ENCODE data around the gene CFAP299. TPM values are rescaled to one million over a fixed set of nuclear protein-coding genes. Genes with fewer than 3 reads are reported as not detected.

CFAP299 gene
- total RNA-seq, 2 donors from 2014 or later, result 0.17 TPM; not detected in 1

- DNase-seq (ENCODE audit: low spot score), result no peak
- H3K36me3 ChIP-seq, result no peaks in the 10 kb centered on the region
Observed at GRCh38 chr4:80492761-80493160, 157.2 kb downstream of the CFAP299 start.

GRCh38 chr4:80495865-80496264 is 160.3 kb downstream of the CFAP299 start:
- Histone ChIP-seq H3K27me3 (replicated peaks; ENCODE audit: insufficient read depth) (no peaks in the 10 kb centered on the region), H3K4me1 (replicated peaks) (no peaks in the 10 kb centered on the region), H3K4me3 (no peak overlapping the region), H3K9me3 (no peaks in the 10 kb centered on the region), H3K27ac (no peak overlapping the region), H3K36me3 (no peaks in the 10 kb centered on the region)
- WGBS, result 55% methylated on average over 1 of the region's 1 CpG
- intact Hi-C loops (cut with DNase I), result no loop called here
- TF ChIP-seq POLR2A (IDR thresholded peaks at IDR 0.05) (no peak), CTCF (IDR thresholded peaks at IDR 0.05) (no peak), POLR2AphosphoS5 (IDR thresholded peaks at IDR 0.05) (no peak)
- no peak for DNase-seq (ENCODE audit: low spot score)

More at GRCh38 chr4:80492761-80493160, 157.2 kb downstream of the CFAP299 start:
- TF ChIP-seq POLR2A (IDR thresholded peaks at IDR 0.05) (no peak), CTCF (IDR thresholded peaks at IDR 0.05) (no peak), POLR2AphosphoS5 (IDR thresholded peaks at IDR 0.05) (no peak)
- no peaks in the 10 kb centered on the region for H3K4me1 ChIP-seq (replicated peaks)
- H3K27me3 ChIP-seq (replicated peaks; ENCODE audit: insufficient read depth), result no peaks in the 10 kb centered on the region
- H3K27ac ChIP-seq, result no peak overlapping the region
- 55% methylated on average over 1 of the region's 1 CpG for WGBS
- H3K4me3 ChIP-seq, result no peak overlapping the region
- intact Hi-C loops (cut with DNase I), result no loop called here
- no peaks in the 10 kb centered on the region for H3K9me3 ChIP-seq

- intact Hi-C loops (cut with DNase I), result no loop called here
- 96% methylated on average over 1 of the region's 1 CpG for WGBS
- no peak overlapping the region for H3K4me3 ChIP-seq
- no peaks in the 10 kb centered on the region for H3K36me3 ChIP-seq
- TF ChIP-seq POLR2AphosphoS5 (IDR thresholded peaks at IDR 0.05) (no peak), CTCF (IDR thresholded peaks at IDR 0.05) (no peak)
- H3K9me3 ChIP-seq, result no peaks in the 10 kb centered on the region
- H3K27ac ChIP-seq, result no peak overlapping the region
- DNase-seq (ENCODE audit: low spot score), result no peak
- H3K4me1 ChIP-seq (replicated peaks), result no peaks in the 10 kb centered on the region
- no peaks in the 10 kb centered on the region for H3K27me3 ChIP-seq (replicated peaks; ENCODE audit: insufficient read depth)
Observed at GRCh38 chr4:80498725-80499124, 163.2 kb downstream of the CFAP299 start.

- WGBS, result 23% methylated on average over 4 of the region's 4 CpGs
- DNase-seq (ENCODE audit: low spot score), result no peak
- TF ChIP-seq CTCF (IDR thresholded peaks at IDR 0.05) (no peak), POLR2AphosphoS5 (IDR thresholded peaks at IDR 0.05) (no peak), POLR2A (IDR thresholded peaks at IDR 0.05) (no peak)
Observed at GRCh38 chr4:80500613-80501012, 165.1 kb downstream of the CFAP299 start.

GRCh38 chr4:80507077-80507476 is 171.5 kb downstream of the CFAP299 start:
- H3K36me3 ChIP-seq, result no peaks in the 10 kb centered on the region
- no peak overlapping the region for H3K4me3 ChIP-seq
- TF ChIP-seq CTCF (IDR thresholded peaks at IDR 0.05) (no peak), POLR2AphosphoS5 (IDR thresholded peaks at IDR 0.05) (no peak), POLR2A (IDR thresholded peaks at IDR 0.05) (no peak)
- H3K4me1 ChIP-seq (replicated peaks), result no peaks in the 10 kb centered on the region
- H3K9me3 ChIP-seq, result no peaks in the 10 kb centered on the region
- H3K27me3 ChIP-seq (replicated peaks; ENCODE audit: insufficient read depth), result no peaks in the 10 kb centered on the region
- WGBS, result 80% methylated on average over 1 of the region's 1 CpG
- DNase-seq (ENCODE audit: low spot score), result no peak
- no peak overlapping the region for H3K27ac ChIP-seq
- intact Hi-C loops (cut with DNase I), result no loop called here

More at GRCh38 chr4:80500613-80501012, 165.1 kb downstream of the CFAP299 start:
- no peaks in the 10 kb centered on the region for H3K9me3 ChIP-seq
- intact Hi-C loops (cut with DNase I), result no loop called here
- H3K4me3 ChIP-seq, result no peak overlapping the region
- H3K27me3 ChIP-seq (replicated peaks; ENCODE audit: insufficient read depth), result no peaks in the 10 kb centered on the region
- no peak overlapping the region for H3K27ac ChIP-seq
- H3K4me1 ChIP-seq (replicated peaks), result no peaks in the 10 kb centered on the region
- no peaks in the 10 kb centered on the region for H3K36me3 ChIP-seq
